ENCODE results near the gene FGF14.
A peak's percentile ranks its signal among the peaks of the same experiment; 100 is the strongest.

FGF14 gene

DNA sequence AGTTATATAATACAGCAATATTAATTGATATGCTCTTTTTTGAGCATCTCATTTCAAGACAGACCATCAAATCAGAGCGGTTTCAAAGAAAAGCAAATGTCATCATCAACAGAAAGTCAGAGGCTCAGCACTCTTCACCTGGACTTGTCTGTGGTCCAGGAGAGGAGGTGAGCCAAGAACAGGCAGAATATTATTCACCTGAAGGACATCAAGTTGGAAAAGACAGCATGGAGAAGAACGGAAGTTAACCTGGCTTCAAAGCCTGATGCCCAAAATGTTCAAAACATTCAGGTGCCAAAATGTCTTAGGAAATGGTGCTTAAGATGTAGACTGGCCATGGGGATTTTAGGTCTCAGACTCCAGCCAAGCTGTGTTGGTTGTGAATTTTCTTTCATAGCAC is 40.7 kb downstream of the FGF14 start:
- DNase-seq, result no peak

DNA sequence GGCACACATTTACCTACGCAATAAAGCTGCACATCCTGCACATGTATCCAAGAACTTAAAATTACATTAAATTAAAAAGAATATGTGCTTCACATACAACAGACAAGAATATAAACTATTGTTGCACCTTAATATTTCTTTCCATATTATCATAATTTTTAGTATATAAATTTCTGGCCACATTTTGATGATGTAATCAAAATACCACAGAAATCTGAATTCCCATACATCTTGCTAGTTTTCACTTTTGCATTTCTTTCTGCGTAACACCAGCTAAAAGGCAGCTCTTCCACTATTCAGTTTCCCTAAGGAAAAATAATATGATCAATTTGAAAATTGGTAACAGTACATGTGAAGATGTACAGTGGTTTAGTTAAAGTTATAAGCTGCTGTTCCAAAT is 42.6 kb downstream of the FGF14 start:
- DNase-seq, result no peak

- DNase-seq, result no peak
These were observed 46.6 kb downstream of the FGF14 start for GRCh38 chr13:102355251-102355650.

DNA sequence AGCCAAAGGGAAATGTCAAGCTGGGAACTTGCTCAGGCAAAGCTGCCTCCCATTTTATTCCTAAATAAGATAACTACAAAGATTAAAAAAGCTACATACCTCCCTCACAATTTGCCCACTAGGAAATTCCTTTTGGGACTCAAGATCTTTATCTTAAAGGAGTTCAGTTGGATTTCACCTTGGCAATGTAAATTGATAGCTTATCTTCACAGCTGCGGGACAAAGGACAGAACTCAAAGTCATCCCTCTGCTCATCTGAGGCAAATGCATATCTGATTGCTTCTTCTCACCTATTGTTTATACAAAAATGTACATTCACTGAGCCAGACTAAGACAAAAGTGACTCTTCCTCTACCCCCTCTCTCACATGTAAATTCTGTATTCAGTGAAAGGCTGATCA is 47.8 kb downstream of the FGF14 start:
- no peak for DNase-seq

GRCh38 chr13:102351521-102351920 is 50.3 kb downstream of the FGF14 start:
- DNase-seq, result no peak

- DNase-seq, result no peak
These were observed 54.4 kb downstream of the FGF14 start for GRCh38 chr13:102347490-102347889.

- no peak for DNase-seq
These were observed 55.1 kb downstream of the FGF14 start for GRCh38 chr13:102346769-102347168.

GRCh38 chr13:102344410-102344809 is 57.4 kb downstream of the FGF14 start:
- DNase-seq, result no peak

DNA sequence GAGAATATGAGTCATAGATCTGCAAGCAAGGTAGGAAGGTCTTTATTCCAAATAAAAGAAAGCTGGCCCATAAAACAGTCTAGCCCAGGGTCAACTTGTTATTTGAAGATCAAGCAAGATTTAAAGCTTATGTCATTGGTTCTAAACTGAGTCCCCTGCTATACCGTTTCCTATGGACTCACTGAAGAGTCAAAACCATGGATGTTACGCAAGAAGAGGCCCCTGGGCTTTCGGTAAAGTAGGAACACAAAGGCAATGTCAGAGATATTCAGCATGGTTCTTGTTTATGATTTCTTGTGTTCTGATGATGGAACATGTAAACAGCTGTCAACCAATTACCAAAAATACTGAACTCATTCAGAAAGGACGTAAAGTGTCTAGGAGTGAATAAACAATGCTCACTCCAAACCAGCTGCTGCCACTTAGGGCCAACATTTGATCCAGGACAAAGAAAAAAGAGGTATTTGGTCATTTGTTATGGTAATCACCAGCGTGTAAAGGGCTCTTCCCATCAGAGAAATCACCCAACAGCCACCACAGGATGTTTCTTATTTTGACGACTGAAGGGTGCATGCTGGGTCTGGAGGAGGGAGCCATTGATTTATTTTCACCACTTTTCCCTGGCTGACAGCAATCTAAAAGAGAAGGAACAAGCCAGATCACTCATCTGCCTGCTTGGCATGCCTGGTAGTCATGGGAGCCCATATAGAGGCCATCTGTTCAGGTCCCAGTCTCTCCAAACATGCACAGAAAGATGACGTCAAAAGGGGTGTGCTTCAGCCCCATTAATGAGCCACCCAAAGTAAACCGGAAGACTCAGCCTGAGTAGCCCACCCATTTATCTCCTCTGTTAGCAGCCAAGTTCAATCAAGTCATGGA is 68.3 kb downstream of the FGF14 start:
- no peak for DNase-seq

- no peak for DNase-seq
These were observed 72.9 kb downstream of the FGF14 start for GRCh38 chr13:102328909-102329308.

DNA sequence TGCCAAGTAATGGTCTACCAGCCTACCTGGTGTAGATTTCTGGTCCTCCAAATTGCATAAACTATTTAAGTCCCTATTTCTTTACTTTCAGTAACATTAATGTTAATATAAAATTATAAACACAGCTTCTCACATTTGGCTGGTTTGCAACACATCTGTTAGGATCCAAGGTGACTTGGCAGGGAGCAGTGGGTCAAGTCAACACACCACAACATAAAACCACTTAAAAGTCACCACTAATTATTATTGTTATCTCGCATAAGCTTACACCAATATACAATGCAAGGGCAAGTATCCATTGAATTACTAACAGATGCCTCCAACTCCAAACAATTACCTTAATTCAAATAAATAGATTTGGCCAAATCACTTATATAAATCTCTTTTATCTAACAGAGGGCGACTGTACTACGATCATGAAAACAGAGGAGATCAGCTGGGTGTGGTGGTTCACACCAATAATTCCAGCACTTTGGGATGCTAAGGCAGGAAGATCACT is 74.7 kb downstream of the FGF14 start:
- no peak for DNase-seq

DNA sequence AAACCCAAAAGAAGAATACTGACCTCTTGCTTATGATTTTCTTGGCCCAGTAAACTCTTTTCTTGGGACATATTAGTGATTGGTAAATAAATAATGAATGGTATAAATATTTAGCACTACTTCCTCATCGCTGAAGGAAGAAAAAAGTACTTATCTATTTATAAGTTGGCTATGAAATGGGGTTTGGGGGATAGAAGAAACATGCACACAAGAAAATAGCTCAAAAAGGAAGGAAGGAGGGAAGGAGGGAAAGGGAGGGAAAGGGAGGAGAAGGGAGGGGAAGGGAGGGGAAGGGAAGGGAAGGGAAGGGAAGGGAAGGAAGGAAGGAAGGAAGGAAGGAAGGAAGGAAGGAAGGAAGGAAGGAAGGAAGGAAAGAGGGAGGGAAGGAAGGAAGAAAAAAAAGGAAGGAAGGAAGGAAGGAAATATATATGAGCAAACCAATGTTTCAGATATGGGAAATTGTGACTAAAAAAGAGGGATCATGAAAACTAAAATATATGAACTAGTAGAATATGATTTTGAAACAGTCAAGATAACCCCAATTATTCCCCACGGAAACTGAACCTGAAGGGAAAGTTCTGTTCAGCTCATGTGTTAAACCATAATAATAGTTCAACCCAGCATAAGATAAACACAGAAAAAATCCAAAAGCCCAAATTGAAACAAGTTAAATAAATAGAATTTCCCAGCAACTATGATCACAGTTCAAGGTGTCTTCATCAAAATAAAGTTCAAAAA is 75.3 kb downstream of the FGF14 start:
- no peak for DNase-seq

- DNase-seq, result no peak
These were observed 76.5 kb downstream of the FGF14 start for GRCh38 chr13:102325321-102325720.

DNA sequence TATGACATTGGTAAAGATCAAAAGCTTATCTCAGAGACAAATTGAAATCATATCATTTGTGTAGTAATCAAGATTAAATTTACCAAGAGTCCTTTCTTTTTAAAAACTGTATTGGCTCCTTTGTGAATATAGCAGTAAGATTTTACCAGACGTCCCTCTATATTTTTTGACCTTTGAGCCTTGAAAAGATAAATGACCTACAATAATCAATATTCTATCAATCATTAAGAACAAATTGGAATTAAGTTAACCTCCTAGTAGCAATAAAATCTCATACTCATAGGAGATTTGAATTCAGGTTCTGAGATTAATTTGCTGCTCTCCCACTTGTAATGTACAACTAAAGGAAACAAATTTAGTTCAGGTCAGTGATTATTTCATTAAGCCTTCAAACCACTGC is 78.3 kb downstream of the FGF14 start:
- DNase-seq, result no peak

DNA sequence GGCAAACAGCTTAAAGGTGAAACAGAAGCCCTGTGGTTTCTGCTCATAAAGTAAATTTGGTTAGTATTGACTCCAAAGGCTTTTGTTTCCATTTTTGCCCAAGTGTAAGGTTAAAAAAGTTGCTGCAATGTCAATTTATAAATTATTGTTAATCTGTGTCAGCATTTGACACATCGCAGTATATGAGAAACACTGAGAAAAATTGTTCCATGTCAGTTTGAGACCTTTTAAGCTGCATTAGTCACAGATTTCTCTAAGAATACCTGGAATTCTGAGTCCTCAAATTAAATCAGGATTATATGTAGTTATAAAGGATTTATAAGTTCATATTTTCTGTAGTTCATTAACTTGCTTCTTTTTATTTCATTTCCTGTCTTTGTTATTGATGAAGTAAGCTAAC is 78.8 kb downstream of the FGF14 start:
- DNase-seq, result no peak

GRCh38 chr13:102322211-102322610 is 79.6 kb downstream of the FGF14 start:
- no peak for DNase-seq

- no peak for DNase-seq
These were observed 83.6 kb downstream of the FGF14 start for GRCh38 chr13:102318233-102318632.

GRCh38 chr13:102317593-102317992 is 84.3 kb downstream of the FGF14 start:
- peak; percentile 79 for DNase-seq

DNA sequence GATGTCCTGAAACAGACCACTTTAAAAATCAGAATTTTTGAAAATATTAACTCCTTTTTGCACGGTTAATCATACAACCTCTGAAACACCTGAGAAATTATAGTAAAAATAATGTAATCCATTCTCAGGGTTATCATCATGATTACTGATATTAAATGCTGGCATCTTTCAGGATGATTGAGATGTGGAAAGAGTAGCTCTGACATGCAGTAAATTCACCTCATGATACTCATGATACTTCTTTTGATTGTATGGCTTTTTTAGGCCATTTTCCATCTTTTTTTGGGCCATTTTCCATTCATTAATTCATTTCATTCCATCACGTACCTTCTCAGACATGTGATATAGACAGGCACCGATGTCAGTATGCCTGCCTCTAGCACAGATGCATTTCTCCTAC is 85.1 kb downstream of the FGF14 start:
- no peak for DNase-seq

- no peak for DNase-seq
These were observed 89.0 kb downstream of the FGF14 start for GRCh38 chr13:102312841-102313240.

- no peak for DNase-seq
These were observed 89.9 kb downstream of the FGF14 start for GRCh38 chr13:102311901-102312300.

DNA sequence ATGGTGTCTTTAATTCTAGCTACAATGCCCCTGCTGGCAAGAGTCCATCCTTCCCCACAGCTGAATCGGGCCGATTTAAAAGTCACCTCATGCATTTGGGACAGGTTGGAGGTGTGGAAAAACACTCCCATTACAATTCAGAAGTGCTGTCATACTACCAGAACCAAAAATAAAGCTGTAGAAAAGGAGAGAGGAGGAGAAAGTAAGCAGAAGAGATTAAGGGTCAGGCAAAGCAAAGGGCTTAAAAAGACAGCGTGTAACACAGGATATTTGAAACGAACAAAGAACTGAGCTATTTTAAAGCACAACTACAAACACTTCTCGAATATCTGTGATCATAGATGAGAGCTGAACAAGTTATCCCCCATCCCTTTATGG is 90.4 kb downstream of the FGF14 start:
- DNase-seq, result no peak

DNA sequence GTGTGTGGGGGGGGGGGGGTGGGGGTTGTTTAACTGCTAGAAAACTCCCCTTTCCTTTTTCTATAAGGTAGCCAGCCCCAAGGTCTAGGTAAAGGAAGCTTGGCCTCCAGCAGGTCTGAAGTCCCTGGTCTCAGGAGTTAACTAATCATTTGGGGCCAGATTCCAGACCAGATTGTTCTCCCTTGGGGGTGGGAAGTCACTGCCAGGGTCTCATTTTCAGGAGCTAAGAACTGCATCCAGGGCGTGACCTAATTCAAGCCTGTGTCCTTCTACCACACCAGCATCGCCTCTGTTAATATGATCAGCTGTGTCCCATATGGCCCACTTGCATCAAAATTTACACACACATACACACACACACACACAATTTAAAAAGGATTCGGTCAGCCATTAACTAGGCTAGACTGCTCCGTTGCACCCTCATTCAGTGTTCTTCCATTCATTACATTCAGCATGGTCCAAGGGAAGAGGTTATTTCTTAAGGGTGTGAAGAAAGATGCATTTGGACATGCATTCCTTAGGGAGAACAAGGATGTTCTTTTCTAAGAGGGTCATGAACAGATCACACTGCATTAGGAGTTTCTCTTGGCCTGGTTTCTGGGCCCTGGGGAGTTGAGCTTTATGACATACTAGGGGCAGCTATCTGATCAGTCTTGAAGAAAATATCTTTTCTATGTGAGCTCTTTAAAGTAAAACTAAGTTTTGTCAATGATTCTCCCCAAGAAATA is 91.0 kb downstream of the FGF14 start:
- no peak for DNase-seq

GRCh38 chr13:102309110-102309509 is 92.7 kb downstream of the FGF14 start:
- no peak for DNase-seq

Measured in femur (tissue), 1 donor.